ACC112 (cell line): Measurements from ENCODE around the gene CFAP161.

Experiments used
- H2AFZ ChIP-seq: fragments of 200-600 bp; sonication (generic); one replicate; pipeline ENCODE4 v1.6.0; 2017; ENCODE audit warnings: antibody characterized with exemption, low read length; ENCODE audit not compliant: unreplicated experiment
- H3K27ac ChIP-seq: fragments of 200-600 bp; sonication (generic); 2 replicates; pipeline ENCODE4 v1.5.1; 2014; ENCODE audit warnings: low read depth, mild to moderate bottlenecking, antibody characterized with exemption, low read length, moderate library complexity
- H3K27me3 ChIP-seq: fragments of 200-600 bp; sonication (generic); 2 replicates; pipeline ENCODE4 v1.6.1; 2014; ENCODE audit warnings: mild to moderate bottlenecking, antibody characterized with exemption, low read length, moderate library complexity, mixed read lengths; ENCODE audit not compliant: insufficient read depth
- H3K36me3 ChIP-seq: fragments of 200-600 bp; sonication (generic); 2 replicates; pipeline ENCODE4 v1.6.1; 2016; ENCODE audit warnings: mild to moderate bottlenecking, antibody characterized with exemption, low read length, moderate library complexity, mixed read lengths; ENCODE audit not compliant: insufficient read depth
- H3K4me1 ChIP-seq: fragments of 200-600 bp; sonication (generic); one replicate; pipeline ENCODE4 v1.6.1; 2016; ENCODE audit warnings: low read length, mixed read lengths; ENCODE audit not compliant: insufficient read depth, unreplicated experiment, control insufficient read depth
- H3K4me3 ChIP-seq: fragments of 200-600 bp; sonication (generic); 2 replicates; pipeline ENCODE4 v1.5.1; 2014; ENCODE audit warnings: mild to moderate bottlenecking, low read depth, low read length
- H3K79me2 ChIP-seq: fragments of 200-600 bp; sonication (generic); one replicate; pipeline ENCODE4 v1.6.0; 2016; ENCODE audit warnings: low read length; ENCODE audit not compliant: control insufficient read depth, unreplicated experiment, insufficient read depth

CFAP161 gene

DNA sequence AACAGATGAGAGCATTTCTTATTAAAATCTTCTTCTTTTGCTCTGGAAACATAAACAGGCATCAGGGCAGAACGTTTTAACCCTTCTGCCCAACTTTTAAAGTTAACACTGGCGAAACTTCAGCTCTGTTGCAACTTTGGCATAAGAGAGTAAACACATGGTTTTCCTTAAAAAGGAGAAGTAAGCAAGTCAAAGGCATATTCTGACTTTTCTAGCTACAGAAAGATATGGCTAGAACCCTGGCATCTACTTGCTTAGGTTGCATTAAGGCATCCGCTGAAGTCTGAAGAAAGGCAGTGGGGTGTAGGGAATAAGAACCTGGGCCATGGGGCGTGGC is 49.3 kb downstream of the CFAP161 start:
- Histone ChIP-seq H3K4me1 (peaks cover 12% of the 10 kb centered on the region), H3K79me2 (no peaks in the 10 kb centered on the region), H3K27ac (no peak overlapping the region), H3K27me3 (peaks cover 12% of the 10 kb centered on the region; the same call in 1 of the 2 replicates), H2AFZ (no peak overlapping the region), H3K36me3 (no peaks in the 10 kb centered on the region), H3K4me3 (no peak overlapping the region)

DNA sequence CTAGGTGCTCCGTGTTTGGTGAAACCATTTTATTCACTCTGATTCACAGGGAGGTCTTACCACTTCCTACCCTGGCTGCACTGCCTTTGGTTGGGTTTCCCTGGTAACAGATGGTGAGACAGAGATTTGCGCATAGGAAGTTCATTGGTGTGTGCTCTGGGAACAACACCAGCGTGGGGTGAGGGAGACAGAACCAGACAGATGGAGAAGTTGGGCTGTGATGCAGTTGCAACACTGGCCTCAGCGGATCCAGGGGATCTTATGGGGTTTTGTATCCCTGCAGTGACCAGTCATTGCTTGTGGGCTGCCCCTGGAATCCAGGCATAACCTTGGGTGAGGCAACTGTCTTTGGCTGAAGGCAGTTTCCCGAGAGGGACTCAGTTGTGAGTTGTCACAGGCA is 50.1 kb downstream of the CFAP161 start:
- H3K36me3 ChIP-seq, result no peaks in the 10 kb centered on the region
- no peak overlapping the region for H3K27ac ChIP-seq
- H3K79me2 ChIP-seq, result no peaks in the 10 kb centered on the region
- H3K4me3 ChIP-seq, result no peak overlapping the region
- peaks cover 12% of the 10 kb centered on the region; the same call in 1 of the 2 replicates for H3K27me3 ChIP-seq
- H2AFZ ChIP-seq, result no peak overlapping the region
- H3K4me1 ChIP-seq, result peaks cover 15% of the 10 kb centered on the region

DNA sequence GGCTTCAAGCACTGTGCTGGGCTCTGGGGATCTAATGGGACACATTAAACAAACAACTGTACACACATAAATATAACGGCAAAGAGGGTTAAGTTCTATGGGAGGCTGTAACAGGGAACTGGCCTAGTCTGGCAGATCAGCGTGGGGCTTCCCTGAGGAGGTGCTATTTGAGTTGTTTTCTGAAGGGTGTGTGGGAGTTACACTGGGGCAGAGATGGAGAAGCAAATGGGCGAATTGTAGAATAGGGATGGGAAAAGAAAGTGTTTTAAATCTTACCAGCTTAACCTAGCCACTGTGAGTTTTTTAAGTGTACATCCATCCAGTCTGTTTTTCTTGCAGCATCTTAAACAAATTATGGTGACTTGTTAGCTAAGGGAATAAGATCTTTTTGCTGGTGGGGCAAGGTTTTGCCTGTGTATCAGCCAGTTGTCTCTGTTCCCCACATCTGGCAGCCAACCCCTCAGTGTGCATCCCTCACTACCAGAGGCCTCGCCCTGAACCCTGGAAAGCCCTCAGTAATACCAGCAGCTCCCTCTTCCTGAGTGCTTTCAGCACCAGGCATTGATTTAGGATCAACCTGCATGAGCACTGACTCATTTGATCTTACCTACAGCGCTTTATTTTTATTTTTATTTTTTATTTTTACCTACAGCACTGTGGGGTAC is 51.7 kb downstream of the CFAP161 start:
- Histone ChIP-seq H3K79me2 (no peaks in the 10 kb centered on the region), H3K4me3 (no peak overlapping the region), H3K27ac (no peak overlapping the region), H2AFZ (no peak overlapping the region), H3K4me1 (peaks cover 29% of the 10 kb centered on the region), H3K27me3 (peaks cover 12% of the 10 kb centered on the region; the same call in 1 of the 2 replicates), H3K36me3 (no peaks in the 10 kb centered on the region)

DNA sequence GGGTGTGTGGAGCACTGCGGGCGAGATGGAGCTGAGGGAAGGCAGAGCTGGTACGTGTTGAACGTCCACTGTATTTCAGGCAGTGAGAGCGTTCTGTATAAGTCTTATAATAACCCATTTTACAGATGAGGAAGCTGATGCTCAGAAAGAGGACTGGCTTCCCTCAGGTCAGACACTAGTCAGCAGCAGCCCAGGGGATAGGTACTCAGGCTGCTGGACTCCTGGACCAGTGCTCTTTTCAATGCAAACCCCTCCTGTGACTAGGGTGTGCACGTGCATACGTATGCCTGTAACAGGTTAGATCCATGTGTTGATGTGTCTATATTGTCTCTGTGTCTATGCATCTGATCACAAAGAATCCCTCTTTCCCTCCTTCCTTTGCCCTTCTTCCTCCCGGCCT is 54.3 kb downstream of the CFAP161 start:
- Histone ChIP-seq H2AFZ (no peak overlapping the region), H3K4me3 (no peak overlapping the region), H3K27me3 (no peaks in the 10 kb centered on the region), H3K27ac (no peak overlapping the region), H3K36me3 (no peaks in the 10 kb centered on the region), H3K79me2 (no peaks in the 10 kb centered on the region), H3K4me1 (peaks cover 20% of the 10 kb centered on the region)

DNA sequence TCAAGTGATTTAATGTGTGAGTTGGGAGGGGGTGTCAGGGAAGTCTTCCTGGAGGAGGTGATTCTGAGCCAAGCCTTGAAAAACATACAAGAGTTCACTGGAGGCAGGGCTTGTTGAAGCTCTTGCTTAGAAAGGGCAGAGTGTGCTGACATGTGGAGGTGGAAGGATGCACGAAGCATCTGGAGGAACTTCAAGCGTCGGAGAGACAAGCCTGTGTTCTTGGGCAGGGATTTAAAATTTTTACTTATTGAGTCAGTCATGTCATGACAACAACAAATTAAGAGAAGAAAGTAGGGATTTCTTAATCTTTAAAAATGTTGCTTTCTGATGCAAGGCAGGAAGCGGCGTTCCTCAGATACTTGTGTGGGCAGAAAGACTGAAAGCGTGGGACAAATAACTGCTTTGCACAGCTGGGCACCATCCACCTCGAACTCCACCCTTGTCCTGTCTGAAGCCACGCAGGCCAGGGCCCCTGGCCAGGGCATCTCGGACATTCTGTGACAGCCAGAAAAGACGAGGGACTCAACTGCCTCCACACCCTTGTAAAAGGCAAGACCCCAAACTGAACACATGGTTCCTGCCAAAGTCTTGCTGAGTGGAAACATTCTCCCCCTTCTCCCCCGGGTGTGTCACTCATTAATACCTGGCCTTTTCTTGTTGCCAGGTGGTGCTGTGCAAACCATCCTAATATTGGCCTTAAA is 55.7 kb downstream of the CFAP161 start:
- Histone ChIP-seq H3K79me2 (no peaks in the 10 kb centered on the region), H3K4me3 (peak overlapping the region; percentile 28; the same call in 1 of the 2 replicates), H3K27me3 (no peaks in the 10 kb centered on the region), H2AFZ (peak overlapping the region; percentile 68), H3K27ac (peak overlapping the region; percentile 85), H3K36me3 (no peaks in the 10 kb centered on the region), H3K4me1 (peaks cover 20% of the 10 kb centered on the region)

DNA sequence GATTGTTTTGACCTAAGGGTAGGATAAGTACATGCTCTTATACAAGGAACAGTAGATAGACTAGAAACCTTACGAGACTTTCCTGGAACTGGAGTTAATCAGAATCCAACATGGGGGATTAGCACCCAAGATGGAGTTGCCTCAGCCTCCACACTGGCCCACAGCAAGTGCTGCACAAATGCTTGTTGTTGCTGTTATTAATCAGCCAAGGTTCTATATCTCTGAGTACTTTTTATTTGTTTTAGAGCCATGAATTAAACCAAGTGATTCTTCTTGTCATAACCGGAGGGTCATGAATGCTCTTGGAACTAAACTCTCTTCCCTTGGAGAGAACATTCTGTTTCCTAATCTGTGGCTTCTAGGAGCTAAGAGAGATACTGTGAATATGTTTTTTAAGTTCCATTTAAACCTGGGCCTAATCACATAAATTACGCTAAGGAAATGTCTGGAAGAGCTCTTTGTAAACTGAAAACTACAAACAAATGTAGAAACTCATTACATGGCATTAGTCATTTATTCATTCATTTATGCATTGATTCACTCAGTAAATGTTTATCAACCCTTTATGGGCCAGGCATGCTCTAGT is 56.9 kb downstream of the CFAP161 start:
- Histone ChIP-seq H3K36me3 (no peaks in the 10 kb centered on the region), H3K4me1 (peaks cover 20% of the 10 kb centered on the region), H3K27ac (no peak overlapping the region), H3K79me2 (no peaks in the 10 kb centered on the region), H2AFZ (no peak overlapping the region), H3K27me3 (no peaks in the 10 kb centered on the region), H3K4me3 (no peak overlapping the region)

DNA sequence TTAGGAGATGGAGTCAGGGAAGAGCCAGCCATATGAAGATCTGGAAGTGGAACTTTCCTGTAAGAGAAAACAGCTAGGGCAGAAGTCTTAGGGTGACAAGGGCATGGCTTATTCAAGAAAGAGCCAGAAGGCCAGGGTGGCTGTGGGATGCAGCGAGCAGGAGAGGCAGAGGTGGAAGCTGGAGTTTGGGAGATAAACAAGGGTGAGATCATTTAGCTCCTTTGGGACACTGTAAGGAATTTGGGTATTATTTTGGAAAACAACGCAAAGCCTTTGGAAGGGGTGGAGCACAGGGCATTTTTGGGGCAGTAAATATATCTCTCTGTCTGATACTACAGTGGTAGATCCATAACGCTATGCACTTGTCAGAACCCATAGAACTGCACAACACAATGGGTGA is 57.6 kb downstream of the CFAP161 start:
- H3K4me1 ChIP-seq, result peaks cover 20% of the 10 kb centered on the region
- no peaks in the 10 kb centered on the region for H3K36me3 ChIP-seq
- no peaks in the 10 kb centered on the region for H3K79me2 ChIP-seq
- no peaks in the 10 kb centered on the region for H3K27me3 ChIP-seq
- H2AFZ ChIP-seq, result no peak overlapping the region
- H3K4me3 ChIP-seq, result no peak overlapping the region
- no peak overlapping the region for H3K27ac ChIP-seq

DNA sequence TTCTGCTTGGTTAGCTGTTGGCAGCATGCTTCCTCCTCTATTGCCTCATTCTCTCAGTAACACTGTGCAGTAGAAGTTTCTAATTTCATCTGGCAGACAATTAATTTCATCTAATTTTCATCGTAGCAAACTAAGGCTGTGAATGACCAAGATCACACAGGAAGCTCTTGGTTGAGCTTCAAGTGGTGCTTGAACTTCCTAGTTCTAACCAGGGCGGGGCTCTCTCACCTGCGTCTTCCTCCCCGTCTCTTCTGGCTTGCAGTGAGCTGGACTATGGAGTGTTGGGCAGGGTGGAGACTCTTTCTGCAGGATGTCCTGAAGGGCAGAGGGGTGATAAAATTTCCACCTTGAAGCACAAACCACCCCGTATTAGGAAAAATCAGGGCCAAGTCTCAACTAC is 60.7 kb downstream of the CFAP161 start:
- Histone ChIP-seq H2AFZ (no peak overlapping the region), H3K27ac (no peak overlapping the region), H3K36me3 (no peaks in the 10 kb centered on the region), H3K79me2 (no peaks in the 10 kb centered on the region), H3K4me3 (no peak overlapping the region), H3K4me1 (peaks cover 13% of the 10 kb centered on the region), H3K27me3 (no peaks in the 10 kb centered on the region)

DNA sequence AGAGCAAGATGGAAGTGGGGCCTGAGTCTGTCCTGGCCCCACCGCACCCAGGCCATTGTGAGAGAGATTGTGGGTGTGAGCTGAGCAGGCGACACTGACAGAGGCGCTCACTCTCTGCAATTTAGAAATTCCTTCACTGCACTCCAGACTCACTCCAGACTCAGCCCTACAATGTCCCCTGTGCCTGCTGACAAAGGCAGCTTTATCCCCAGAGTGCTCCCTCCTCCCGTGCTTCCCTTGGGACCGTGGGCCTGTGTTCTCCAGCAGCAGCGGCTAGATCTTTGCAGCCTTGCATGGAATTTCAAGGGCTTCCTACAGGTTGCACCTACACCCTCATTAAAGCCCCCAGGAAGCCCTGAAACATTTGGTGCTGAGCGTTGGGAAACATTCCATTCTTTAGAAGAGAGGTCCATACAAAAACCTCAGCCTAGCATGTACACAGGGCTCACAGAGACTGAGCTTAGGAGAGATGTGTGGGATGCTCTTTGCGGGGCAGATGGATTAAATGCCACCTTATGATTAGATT is 61.3 kb downstream of the CFAP161 start:
- H3K79me2 ChIP-seq, result no peaks in the 10 kb centered on the region
- peaks cover 6% of the 10 kb centered on the region for H3K4me1 ChIP-seq
- no peak overlapping the region for H2AFZ ChIP-seq
- no peak overlapping the region for H3K4me3 ChIP-seq
- H3K27ac ChIP-seq, result no peak overlapping the region
- no peaks in the 10 kb centered on the region for H3K36me3 ChIP-seq
- no peaks in the 10 kb centered on the region for H3K27me3 ChIP-seq

DNA sequence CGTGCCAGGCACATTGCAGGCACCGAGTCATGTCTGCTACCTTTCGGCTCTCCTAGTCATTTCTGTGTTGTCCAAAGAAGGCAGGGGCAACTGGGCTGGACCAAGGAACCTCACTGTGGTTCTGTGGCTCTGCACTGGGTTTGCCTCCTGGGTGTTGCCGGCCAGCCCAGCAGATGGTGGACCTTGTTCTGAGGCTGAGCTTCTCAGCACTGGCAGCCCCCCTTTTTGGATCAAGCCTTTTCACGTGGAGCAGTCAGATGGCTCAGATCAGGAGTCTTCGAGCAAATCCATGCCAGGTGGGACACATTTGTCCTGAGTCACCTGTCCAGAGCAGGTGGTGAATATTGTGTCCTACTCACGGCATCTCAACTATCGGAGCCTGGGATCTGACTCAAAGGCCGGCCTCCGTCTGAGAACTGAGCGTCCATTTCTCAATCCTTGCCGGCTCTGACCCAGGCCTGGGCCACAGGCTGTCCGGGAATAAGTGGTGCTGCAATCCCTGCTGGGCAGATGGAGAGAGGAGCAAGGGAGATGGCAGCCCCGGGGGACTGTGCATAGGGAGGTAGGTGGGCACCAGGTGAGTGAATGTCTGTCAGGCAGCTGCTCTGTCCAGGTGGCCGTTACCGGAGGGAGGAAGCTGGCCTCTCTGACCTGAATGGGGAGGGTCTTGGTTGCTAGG is 62.6 kb downstream of the CFAP161 start, which contains the start of gene IL16:
IL16 (plus strand) TSS at position 304 of the 679 bp plus-strand sequence. CDS start 28,521 bp downstream, outside the sequence.
- no peaks in the 10 kb centered on the region for H3K4me1 ChIP-seq
- H3K79me2 ChIP-seq, result no peaks in the 10 kb centered on the region
- no peaks in the 10 kb centered on the region for H3K27me3 ChIP-seq
- H3K36me3 ChIP-seq, result no peaks in the 10 kb centered on the region
- H3K4me3 ChIP-seq, result no peak within 1 kb of the TSS
- H3K27ac ChIP-seq, result no peak within 1 kb of the TSS
- H2AFZ ChIP-seq, result no peak within 1 kb of the TSS
